ENCODE results near the gene HOXC9.

GRCh38 chr12:54032086-54032619 lies 32.2 kb downstream of the HOXC9 start:
- no peak for TF ChIP-seq POLR2A (IDR thresholded peaks at IDR 0.05)
- TF ChIP-seq, protein P1, sequence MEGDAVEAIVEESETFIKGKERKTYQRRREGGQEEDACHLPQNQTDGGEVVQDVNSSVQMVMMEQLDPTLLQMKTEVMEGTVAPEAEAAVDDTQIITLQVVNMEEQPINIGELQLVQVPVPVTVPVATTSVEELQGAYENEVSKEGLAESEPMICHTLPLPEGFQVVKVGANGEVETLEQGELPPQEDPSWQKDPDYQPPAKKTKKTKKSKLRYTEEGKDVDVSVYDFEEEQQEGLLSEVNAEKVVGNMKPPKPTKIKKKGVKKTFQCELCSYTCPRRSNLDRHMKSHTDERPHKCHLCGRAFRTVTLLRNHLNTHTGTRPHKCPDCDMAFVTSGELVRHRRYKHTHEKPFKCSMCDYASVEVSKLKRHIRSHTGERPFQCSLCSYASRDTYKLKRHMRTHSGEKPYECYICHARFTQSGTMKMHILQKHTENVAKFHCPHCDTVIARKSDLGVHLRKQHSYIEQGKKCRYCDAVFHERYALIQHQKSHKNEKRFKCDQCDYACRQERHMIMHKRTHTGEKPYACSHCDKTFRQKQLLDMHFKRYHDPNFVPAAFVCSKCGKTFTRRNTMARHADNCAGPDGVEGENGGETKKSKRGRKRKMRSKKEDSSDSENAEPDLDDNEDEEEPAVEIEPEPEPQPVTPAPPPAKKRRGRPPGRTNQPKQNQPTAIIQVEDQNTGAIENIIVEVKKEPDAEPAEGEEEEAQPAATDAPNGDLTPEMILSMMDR (IDR thresholded peaks at IDR 0.05): no peak
